ENCODE results near the gene IGFBP5. TPM values are rescaled to one million over a fixed set of nuclear protein-coding genes. Genes with fewer than 3 reads are reported as not detected.

IGFBP5 gene
- total RNA-seq, 1 experiment from 2014 or later = 0.20 TPM

DNA sequence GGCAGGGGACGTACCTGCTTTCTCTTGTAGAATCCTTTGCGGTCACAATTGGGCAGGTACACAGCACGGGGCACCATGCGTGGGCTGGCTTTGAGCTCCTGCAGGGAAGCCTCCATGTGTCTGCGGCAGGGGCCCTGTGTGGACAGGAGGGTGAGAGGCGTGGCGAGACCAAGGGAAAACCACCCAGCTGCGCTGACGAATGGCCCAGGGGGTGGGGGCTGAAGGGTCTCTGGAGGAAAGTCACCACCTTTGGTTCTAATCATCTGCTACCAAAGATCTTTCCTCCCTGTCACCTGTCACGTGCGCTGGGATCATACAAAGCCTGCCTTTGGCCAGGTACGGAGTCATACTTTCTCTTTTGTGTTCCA is 17.3 kb downstream of the IGFBP5 start:
- no peak for TF ChIP-seq CTCF (IDR thresholded peaks at IDR 0.05; ENCODE audit: insufficient read depth in 1 of 2, low read depth in 1 of 2, low read length in 1 of 2, severe bottlenecking in 1 of 2, unreplicated experiment in 1 of 2)
- Mint-ChIP-seq H3K4me1 (ENCODE audit: low read depth, unreplicated experiment) (no peaks in the 10 kb centered on the region), H3K9me3 (ENCODE audit: unreplicated experiment) (no peaks in the 10 kb centered on the region), H3K4me3 (ENCODE audit: unreplicated experiment) (no peak overlapping the region), H3K27ac (ENCODE audit: unreplicated experiment) (no peak overlapping the region), H3K36me3 (ENCODE audit: insufficient read depth, unreplicated experiment) (no peaks in the 10 kb centered on the region), H3K27me3 (ENCODE audit: insufficient read depth, unreplicated experiment) (peaks cover 32% of the 10 kb centered on the region)
- ChIA-PET POLR2A (no interaction called here), CTCF (no interaction called here)
- Histone ChIP-seq H3K4me3 (ENCODE audit: low read depth, low read length) (no peak overlapping the region), H3K4me1 (no peaks in the 10 kb centered on the region), H3K9me3 (no peaks in the 10 kb centered on the region), H3K27me3 (replicated peaks; ENCODE audit: control insufficient read depth, insufficient read depth, low read length) (peaks cover 2% of the 10 kb centered on the region; the same call in 1 of the 2 replicates), H3K36me3 (ENCODE audit: control insufficient read depth, insufficient read depth, low read length) (no peaks in the 10 kb centered on the region)
- DNase-seq = no peak
- intact Hi-C loops (cut with micrococcal nuclease; ENCODE audit: unreplicated experiment) = no loop called here
- no TSS peak for BruUV-seq (replicated peaks)

DNA sequence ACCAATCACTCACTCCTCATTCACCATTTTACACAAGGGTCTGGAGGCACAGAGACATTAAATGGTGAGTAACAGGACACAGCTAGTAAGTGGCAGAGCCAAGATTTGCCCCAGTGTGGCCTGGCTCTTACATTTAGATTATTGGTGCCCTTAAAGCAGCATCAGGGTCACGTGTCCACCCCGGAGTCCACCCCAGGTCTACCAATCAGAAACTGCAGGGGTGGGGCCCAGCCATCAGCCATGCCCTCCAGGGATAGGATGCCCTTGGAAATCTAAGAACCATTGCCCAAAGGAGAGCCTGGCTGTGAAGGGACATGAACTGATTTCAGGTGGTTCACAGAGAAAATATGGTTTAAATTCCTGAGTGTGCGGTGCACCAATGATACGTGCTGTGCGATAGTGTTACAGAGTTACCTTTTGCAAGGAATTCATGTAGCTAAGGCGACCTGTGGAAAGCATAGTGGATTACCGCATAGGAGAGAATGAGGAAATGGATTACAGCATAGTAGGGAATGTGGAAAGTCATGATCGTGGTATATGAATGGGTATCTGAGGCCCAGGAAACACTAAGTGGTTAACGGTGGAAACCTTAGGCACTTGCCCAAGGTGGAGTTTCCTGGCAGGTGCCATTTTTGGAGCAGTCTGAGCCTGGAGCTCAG is 17.8 kb downstream of the IGFBP5 start:
- ChIA-PET POLR2A (no interaction called here), CTCF (interaction anchor here (0.7 kb wide), 1 partner anchor 21 kb away, joined by 3 read pairs; no protein-coding TSS in a partner anchor)
- Mint-ChIP-seq H3K36me3 (ENCODE audit: insufficient read depth, unreplicated experiment) (no peaks in the 10 kb centered on the region), H3K27ac (ENCODE audit: unreplicated experiment) (no peak overlapping the region), H3K27me3 (ENCODE audit: insufficient read depth, unreplicated experiment) (peaks cover 32% of the 10 kb centered on the region), H3K4me3 (ENCODE audit: unreplicated experiment) (no peak overlapping the region), H3K9me3 (ENCODE audit: unreplicated experiment) (no peaks in the 10 kb centered on the region), H3K4me1 (ENCODE audit: low read depth, unreplicated experiment) (no peaks in the 10 kb centered on the region)
- no peak for TF ChIP-seq CTCF (IDR thresholded peaks at IDR 0.05; ENCODE audit: insufficient read depth in 1 of 2, low read depth in 1 of 2, low read length in 1 of 2, severe bottlenecking in 1 of 2, unreplicated experiment in 1 of 2)
- peaks cover 2% of the 10 kb centered on the region; the same call in 1 of the 2 replicates for H3K27me3 ChIP-seq (replicated peaks; ENCODE audit: control insufficient read depth, insufficient read depth, low read length)
- H3K4me1 ChIP-seq = no peaks in the 10 kb centered on the region
- intact Hi-C loops (cut with micrococcal nuclease; ENCODE audit: unreplicated experiment) = no loop called here
- no peak overlapping the region for H3K4me3 ChIP-seq (ENCODE audit: low read depth, low read length)
- H3K9me3 ChIP-seq = no peaks in the 10 kb centered on the region
- no peaks in the 10 kb centered on the region for H3K36me3 ChIP-seq (ENCODE audit: control insufficient read depth, insufficient read depth, low read length)
- BruUV-seq (replicated peaks) = no TSS peak
- no peak for DNase-seq

DNA sequence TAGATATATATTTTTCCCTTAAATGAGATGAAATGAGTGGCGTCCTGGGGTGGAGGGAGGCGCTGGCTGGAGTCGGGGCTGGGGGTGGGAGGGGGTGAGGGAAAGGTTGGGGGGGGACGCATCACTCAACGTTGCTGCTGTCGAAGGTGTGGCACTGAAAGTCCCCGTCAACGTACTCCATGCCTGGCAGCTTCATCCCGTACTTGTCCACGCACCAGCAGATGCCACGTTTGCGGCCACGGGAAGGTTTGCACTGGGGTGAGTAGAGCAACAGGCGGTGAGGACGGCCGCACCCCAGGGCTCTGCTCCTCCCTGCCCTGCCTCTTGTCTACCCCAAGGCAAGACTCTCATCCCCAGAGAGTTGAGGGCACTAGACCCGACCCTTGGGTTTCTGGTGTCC is 18.7 kb downstream of the IGFBP5 start:
- ChIA-PET CTCF (interaction anchor here (0.7 kb wide), 1 partner anchor 22 kb away, joined by 3 read pairs; no protein-coding TSS in a partner anchor), POLR2A (no interaction called here)
- H3K27me3 ChIP-seq (replicated peaks; ENCODE audit: control insufficient read depth, insufficient read depth, low read length) = peaks cover 2% of the 10 kb centered on the region; the same call in 1 of the 2 replicates
- no peaks in the 10 kb centered on the region for H3K4me1 ChIP-seq
- Mint-ChIP-seq H3K27me3 (ENCODE audit: insufficient read depth, unreplicated experiment) (peaks cover 29% of the 10 kb centered on the region), H3K4me1 (ENCODE audit: low read depth, unreplicated experiment) (no peaks in the 10 kb centered on the region), H3K36me3 (ENCODE audit: insufficient read depth, unreplicated experiment) (no peaks in the 10 kb centered on the region), H3K4me3 (ENCODE audit: unreplicated experiment) (no peak overlapping the region), H3K9me3 (ENCODE audit: unreplicated experiment) (no peaks in the 10 kb centered on the region), H3K27ac (ENCODE audit: unreplicated experiment) (no peak overlapping the region)
- no peaks in the 10 kb centered on the region for H3K9me3 ChIP-seq
- no peak for DNase-seq
- no peaks in the 10 kb centered on the region for H3K36me3 ChIP-seq (ENCODE audit: control insufficient read depth, insufficient read depth, low read length)
- intact Hi-C loops (cut with micrococcal nuclease; ENCODE audit: unreplicated experiment) = no loop called here
- H3K4me3 ChIP-seq (ENCODE audit: low read depth, low read length) = no peak overlapping the region
- no TSS peak for BruUV-seq (replicated peaks)
- no peak for TF ChIP-seq CTCF (IDR thresholded peaks at IDR 0.05; ENCODE audit: insufficient read depth in 1 of 2, low read depth in 1 of 2, low read length in 1 of 2, severe bottlenecking in 1 of 2, unreplicated experiment in 1 of 2)
